GM23338 (cell line): ENCODE data around the gene POLDIP2. TPM values are rescaled to one million over a fixed set of nuclear protein-coding genes. Genes with fewer than 3 reads are reported as not detected.
A peak's percentile ranks its signal among the peaks of the same experiment; 100 is the strongest.

Source experiments
- ATAC-seq: fragments of 200-7000 bp; cut with Tn5 transposase; 3 replicates; pipeline ENCODE4 v1.9.1; 2020
- DNase-seq: peaks from one replicate; pipeline ENCODE4 v3.0.0-alpha.2; 2015; ENCODE audit warnings: low spot score
- H2AFZ ChIP-seq: fragments of 200-600 bp; sonication (generic); 2 replicates; pipeline ENCODE4 v1.8.0; 2016; ENCODE audit warnings: antibody characterized with exemption, mild to moderate bottlenecking, moderate library complexity
- H3F3A ChIP-seq: fragments of 200-600 bp; sonication (generic); replicated peaks from 2 replicates; pipeline ENCODE4 v1.8.0; 2017; ENCODE audit warnings: antibody characterized with exemption, mixed run types, low read depth
- H3K27ac ChIP-seq: fragments of 200-600 bp; sonication (generic); 2 replicates; pipeline ENCODE4 v1.6.1; 2016; ENCODE audit warnings: low read depth
- H3K27me3 ChIP-seq: fragments of 200-600 bp; sonication (generic); 2 replicates; pipeline ENCODE4 v1.8.0; 2016; ENCODE audit warnings: mild to moderate bottlenecking, mixed run types, moderate library complexity; ENCODE audit not compliant: insufficient read depth
- H3K36me3 ChIP-seq: fragments of 200-600 bp; sonication (generic); 2 replicates; pipeline ENCODE4 v1.8.0; 2016; ENCODE audit warnings: mild to moderate bottlenecking; ENCODE audit not compliant: insufficient read depth
- H3K4me1 ChIP-seq: fragments of 200-600 bp; sonication (generic); 2 replicates; pipeline ENCODE4 v1.8.0; 2016; ENCODE audit warnings: mild to moderate bottlenecking, moderate library complexity; ENCODE audit not compliant: insufficient read depth
- H3K4me2 ChIP-seq: fragments of 200-600 bp; sonication (generic); 2 replicates; pipeline ENCODE4 v1.7.1; 2017; ENCODE audit warnings: mixed run types
- H3K4me3 ChIP-seq: fragments of 200-600 bp; sonication (generic); 2 replicates; pipeline ENCODE4 v1.6.1; 2016; ENCODE audit warnings: mixed run types
- H3K79me2 ChIP-seq: fragments of 200-600 bp; sonication (generic); replicated peaks from 2 replicates; pipeline ENCODE4 v1.8.0; 2017; ENCODE audit warnings: mild to moderate bottlenecking; ENCODE audit not compliant: insufficient read depth
- H3K9me2 ChIP-seq: fragments of 200-600 bp; sonication (generic); 2 replicates; pipeline ENCODE4 v1.8.0; 2017; ENCODE audit not compliant: insufficient read depth
- H4K20me1 ChIP-seq: fragments of 200-600 bp; sonication (generic); replicated peaks from 2 replicates; pipeline ENCODE4 v1.8.0; 2017; ENCODE audit warnings: mild to moderate bottlenecking; ENCODE audit not compliant: insufficient read depth
- H3K27ac Mint-ChIP-seq: 2 replicates; pipeline ENCODE4 v1.8.0; 2020; ENCODE audit warnings: inconsistent platforms, mild to moderate bottlenecking, moderate library complexity, mixed read lengths
- H3K27me3 Mint-ChIP-seq: 3 replicates; pipeline ENCODE4 v1.8.0; 2022; ENCODE audit warnings: low read depth, mild to moderate bottlenecking, moderate library complexity, mixed read lengths, inconsistent platforms; ENCODE audit not compliant: insufficient read depth, poor library complexity
- H3K36me3 Mint-ChIP-seq: 3 replicates; pipeline ENCODE4 v1.8.0; 2021; ENCODE audit warnings: low read depth, mild to moderate bottlenecking, inconsistent platforms, moderate library complexity, mixed read lengths
- H3K4me1 Mint-ChIP-seq: 3 replicates; pipeline ENCODE4 v1.8.0; 2020; ENCODE audit warnings: mild to moderate bottlenecking, inconsistent platforms, mixed read lengths
- H3K4me3 Mint-ChIP-seq: 3 replicates; pipeline ENCODE4 v1.8.0; 2021; ENCODE audit warnings: moderate library complexity, mild to moderate bottlenecking, inconsistent platforms, mixed read lengths
- H3K9me3 Mint-ChIP-seq: 3 replicates; pipeline ENCODE4 v1.8.0; 2020; ENCODE audit warnings: moderate library complexity, mild to moderate bottlenecking, inconsistent platforms, mixed read lengths
- EZH2 ChIP-seq: fragments of 200-600 bp; sonication (generic); IDR thresholded peaks from one replicate; pipeline ENCODE4 v1.8.0; 2017; ENCODE audit warnings: antibody characterized with exemption, mild to moderate bottlenecking, low read depth; ENCODE audit not compliant: unreplicated experiment
- JUNB ChIP-seq: IDR thresholded peaks from one replicate; pipeline ENCODE4 v1.6.1; 2016; ENCODE audit warnings: antibody characterized with exemption; ENCODE audit not compliant: unreplicated experiment
- STAT1 ChIP-seq: IDR thresholded peaks from one replicate; pipeline ENCODE4 v1.6.1; 2016; ENCODE audit warnings: antibody characterized with exemption; ENCODE audit not compliant: unreplicated experiment
- ZNF114 ChIP-seq: fragments of 250-450 bp; sonication (Bioruptor Pico); IDR thresholded peaks from 2 replicates; pipeline ENCODE4 v1.5.0; 2020; ENCODE audit warnings: mild to moderate bottlenecking, moderate library complexity
- ZNF331 ChIP-seq: fragments of 250-450 bp; sonication (Bioruptor Pico); IDR thresholded peaks from 2 replicates; pipeline ENCODE4 v1.5.0; 2020; ENCODE audit warnings: low read depth, mild to moderate bottlenecking, moderate library complexity
- polyA plus RNA-seq: library from polyadenylated mRNA; unstranded; fragments of >200 nt; fragmentation: Nextera tagmentation; extraction: Ambion mirVana; gene quantifications from 2 replicates; pipeline ENCODE4 v1.2.1, GENCODE V29; 2016
- total RNA-seq: library from RNA; depleted of rRNA; stranded (reverse); fragments of >200 nt; shearing (Covaris generic); gene quantifications from 2 replicates; pipeline ENCODE4 v1.2.3, GENCODE V29; 2014
- TF ChIP-seq, protein P1 (sequence below): fragments of 250-450 bp; sonication (Bioruptor Pico); IDR thresholded peaks from 2 replicates; pipeline ENCODE4 v1.5.0; 2020; ENCODE audit warnings: mild to moderate bottlenecking, moderate library complexity
- TF ChIP-seq, protein P2 (sequence below), 2 experiments: fragments of 200-600 bp in 1 of 2; sonication (generic) in 1 of 2; conservative IDR thresholded peaks; 2 replicates each; pipeline versions ENCODE4 v1.5.1 to v1.6.1; 2016 to 2017; ENCODE audit warnings: antibody characterized with exemption in 2 of 2, low read depth in 2 of 2, mild to moderate bottlenecking in 2 of 2, moderate library complexity in 1 of 2
- TF ChIP-seq, protein P3 (sequence below): IDR thresholded peaks from one replicate; pipeline ENCODE4 v1.6.1; 2018; ENCODE audit warnings: antibody characterized with exemption; ENCODE audit not compliant: unreplicated experiment
- TF ChIP-seq, protein P4 (sequence below): IDR thresholded peaks from 2 replicates; pipeline ENCODE4 v1.6.1; 2016; ENCODE audit warnings: antibody characterized with exemption

POLDIP2 gene
- total and polyA plus RNA-seq, 2 experiments from 2014 or later = 45.7 to 77.1 TPM

DNA sequence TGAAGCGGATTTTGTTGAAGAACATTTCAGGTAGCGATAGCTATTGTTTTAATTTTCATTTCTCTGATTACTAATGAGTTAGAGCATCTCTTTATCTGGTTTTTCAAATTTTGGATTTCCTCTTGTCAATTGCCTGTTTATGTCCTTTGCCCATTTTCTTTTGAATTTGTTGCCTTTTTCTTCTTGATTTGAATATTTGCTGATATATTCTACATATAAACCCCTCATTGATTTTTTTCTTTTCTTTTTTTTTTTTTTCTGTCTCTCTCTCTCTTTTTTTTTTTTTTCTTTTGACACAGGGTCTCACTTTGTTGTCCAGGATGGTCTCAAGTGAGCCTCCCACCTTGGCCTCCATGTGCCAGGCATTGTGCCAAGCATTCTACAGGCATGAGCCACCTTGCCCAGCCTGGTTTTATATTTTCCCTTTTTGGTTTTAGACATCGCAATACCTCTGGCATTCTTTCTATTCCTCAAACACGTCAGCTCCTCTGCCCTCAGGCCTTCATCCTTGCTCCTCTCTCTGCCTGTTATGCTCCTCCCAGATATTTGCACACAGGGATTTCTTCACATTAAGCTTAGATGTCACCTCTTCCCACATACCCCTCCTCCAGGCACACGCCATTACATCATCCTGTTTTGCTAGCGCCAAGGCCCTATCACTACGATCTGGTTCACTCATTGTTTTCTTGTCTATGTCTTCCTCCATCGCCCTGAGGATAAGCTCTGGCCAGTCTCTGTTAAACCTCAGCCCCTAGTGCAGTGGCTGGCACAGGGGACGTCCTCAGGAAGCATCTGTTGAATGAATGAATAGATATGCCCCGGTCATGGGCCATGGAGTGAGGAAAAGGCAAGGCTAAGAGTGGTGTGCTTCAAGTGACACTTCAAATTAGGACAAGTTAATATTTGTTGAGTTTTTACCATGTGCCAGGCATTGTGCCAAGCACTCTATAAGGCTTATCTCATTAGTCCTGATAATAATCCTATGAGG, 22.8 kb upstream of the POLDIP2 start (continued):
- TF ChIP-seq, protein P1, sequence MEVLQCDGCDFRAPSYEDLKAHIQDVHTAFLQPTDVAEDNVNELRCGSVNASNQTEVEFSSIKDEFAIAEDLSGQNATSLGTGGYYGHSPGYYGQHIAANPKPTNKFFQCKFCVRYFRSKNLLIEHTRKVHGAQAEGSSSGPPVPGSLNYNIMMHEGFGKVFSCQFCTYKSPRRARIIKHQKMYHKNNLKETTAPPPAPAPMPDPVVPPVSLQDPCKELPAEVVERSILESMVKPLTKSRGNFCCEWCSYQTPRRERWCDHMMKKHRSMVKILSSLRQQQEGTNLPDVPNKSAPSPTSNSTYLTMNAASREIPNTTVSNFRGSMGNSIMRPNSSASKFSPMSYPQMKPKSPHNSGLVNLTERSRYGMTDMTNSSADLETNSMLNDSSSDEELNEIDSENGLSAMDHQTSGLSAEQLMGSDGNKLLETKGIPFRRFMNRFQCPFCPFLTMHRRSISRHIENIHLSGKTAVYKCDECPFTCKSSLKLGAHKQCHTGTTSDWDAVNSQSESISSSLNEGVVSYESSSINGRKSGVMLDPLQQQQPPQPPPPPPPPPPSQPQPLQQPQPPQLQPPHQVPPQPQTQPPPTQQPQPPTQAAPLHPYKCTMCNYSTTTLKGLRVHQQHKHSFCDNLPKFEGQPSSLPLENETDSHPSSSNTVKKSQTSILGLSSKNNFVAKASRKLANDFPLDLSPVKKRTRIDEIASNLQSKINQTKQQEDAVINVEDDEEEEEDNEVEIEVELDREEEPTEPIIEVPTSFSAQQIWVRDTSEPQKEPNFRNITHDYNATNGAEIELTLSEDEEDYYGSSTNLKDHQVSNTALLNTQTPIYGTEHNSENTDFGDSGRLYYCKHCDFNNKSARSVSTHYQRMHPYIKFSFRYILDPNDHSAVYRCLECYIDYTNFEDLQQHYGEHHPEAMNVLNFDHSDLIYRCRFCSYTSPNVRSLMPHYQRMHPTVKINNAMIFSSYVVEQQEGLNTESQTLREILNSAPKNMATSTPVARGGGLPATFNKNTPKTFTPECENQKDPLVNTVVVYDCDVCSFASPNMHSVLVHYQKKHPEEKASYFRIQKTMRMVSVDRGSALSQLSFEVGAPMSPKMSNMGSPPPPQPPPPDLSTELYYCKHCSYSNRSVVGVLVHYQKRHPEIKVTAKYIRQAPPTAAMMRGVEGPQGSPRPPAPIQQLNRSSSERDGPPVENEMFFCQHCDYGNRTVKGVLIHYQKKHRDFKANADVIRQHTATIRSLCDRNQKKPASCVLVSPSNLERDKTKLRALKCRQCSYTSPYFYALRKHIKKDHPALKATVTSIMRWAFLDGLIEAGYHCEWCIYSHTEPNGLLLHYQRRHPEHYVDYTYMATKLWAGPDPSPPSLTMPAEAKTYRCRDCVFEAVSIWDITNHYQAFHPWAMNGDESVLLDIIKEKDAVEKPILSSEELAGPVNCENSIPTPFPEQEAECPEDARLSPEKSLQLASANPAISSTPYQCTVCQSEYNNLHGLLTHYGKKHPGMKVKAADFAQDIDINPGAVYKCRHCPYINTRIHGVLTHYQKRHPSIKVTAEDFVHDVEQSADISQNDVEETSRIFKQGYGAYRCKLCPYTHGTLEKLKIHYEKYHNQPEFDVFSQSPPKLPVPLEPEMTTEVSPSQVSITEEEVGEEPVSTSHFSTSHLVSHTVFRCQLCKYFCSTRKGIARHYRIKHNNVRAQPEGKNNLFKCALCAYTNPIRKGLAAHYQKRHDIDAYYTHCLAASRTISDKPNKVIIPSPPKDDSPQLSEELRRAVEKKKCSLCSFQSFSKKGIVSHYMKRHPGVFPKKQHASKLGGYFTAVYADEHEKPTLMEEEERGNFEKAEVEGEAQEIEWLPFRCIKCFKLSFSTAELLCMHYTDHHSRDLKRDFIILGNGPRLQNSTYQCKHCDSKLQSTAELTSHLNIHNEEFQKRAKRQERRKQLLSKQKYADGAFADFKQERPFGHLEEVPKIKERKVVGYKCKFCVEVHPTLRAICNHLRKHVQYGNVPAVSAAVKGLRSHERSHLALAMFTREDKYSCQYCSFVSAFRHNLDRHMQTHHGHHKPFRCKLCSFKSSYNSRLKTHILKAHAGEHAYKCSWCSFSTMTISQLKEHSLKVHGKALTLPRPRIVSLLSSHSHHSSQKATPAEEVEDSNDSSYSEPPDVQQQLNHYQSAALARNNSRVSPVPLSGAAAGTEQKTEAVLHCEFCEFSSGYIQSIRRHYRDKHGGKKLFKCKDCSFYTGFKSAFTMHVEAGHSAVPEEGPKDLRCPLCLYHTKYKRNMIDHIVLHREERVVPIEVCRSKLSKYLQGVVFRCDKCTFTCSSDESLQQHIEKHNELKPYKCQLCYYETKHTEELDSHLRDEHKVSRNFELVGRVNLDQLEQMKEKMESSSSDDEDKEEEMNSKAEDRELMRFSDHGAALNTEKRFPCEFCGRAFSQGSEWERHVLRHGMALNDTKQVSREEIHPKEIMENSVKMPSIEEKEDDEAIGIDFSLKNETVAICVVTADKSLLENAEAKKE = no peak
- TF ChIP-seq, protein P2, sequence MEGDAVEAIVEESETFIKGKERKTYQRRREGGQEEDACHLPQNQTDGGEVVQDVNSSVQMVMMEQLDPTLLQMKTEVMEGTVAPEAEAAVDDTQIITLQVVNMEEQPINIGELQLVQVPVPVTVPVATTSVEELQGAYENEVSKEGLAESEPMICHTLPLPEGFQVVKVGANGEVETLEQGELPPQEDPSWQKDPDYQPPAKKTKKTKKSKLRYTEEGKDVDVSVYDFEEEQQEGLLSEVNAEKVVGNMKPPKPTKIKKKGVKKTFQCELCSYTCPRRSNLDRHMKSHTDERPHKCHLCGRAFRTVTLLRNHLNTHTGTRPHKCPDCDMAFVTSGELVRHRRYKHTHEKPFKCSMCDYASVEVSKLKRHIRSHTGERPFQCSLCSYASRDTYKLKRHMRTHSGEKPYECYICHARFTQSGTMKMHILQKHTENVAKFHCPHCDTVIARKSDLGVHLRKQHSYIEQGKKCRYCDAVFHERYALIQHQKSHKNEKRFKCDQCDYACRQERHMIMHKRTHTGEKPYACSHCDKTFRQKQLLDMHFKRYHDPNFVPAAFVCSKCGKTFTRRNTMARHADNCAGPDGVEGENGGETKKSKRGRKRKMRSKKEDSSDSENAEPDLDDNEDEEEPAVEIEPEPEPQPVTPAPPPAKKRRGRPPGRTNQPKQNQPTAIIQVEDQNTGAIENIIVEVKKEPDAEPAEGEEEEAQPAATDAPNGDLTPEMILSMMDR (conservative IDR thresholded peaks at IDR 0.05; ENCODE audit: low read depth in 2 of 2) = no peak
- TF ChIP-seq JUNB = no peak
- no peak for TF ChIP-seq EZH2

DNA sequence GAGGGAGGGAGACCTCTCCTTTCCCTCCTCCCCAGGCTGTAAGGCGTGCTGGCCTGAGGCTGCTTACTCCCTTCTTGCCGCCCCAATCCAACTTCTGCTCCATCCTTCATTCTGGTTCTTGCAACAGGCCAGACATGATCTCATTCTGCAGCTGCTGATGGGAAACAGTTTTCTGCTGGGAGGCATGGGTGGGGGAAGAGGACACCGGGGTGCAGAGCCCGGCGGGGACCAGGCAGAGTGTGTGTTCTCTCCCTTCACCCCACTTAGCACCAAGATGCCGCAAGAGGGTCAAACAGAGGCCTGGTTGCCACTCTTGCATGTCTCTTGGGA, 15.6 kb upstream of the POLDIP2 start:
- H2AFZ ChIP-seq = no peak overlapping the region
- no peaks in the 10 kb centered on the region; the same call in 1 of the 2 replicates for H3F3A ChIP-seq
- H3K4me3 ChIP-seq = peak overlapping the region; percentile 86
- Mint-ChIP-seq H3K9me3 (no peaks in the 10 kb centered on the region), H3K36me3 (no peaks in the 10 kb centered on the region), H3K27me3 (peaks cover 33% of the 10 kb centered on the region), H3K4me1 (peaks cover 21% of the 10 kb centered on the region), H3K4me3 (peak overlapping the region; percentile 70), H3K27ac (no peak overlapping the region)
- ATAC-seq (no peak), DNase-seq (no peak)
- no peaks in the 10 kb centered on the region for H3K79me2 ChIP-seq
- peaks cover 9% of the 10 kb centered on the region; the same call in 1 of the 2 replicates for H3K4me1 ChIP-seq
- peaks cover 17% of the 10 kb centered on the region; the same call in 1 of the 2 replicates for H4K20me1 ChIP-seq
- peak overlapping the region; percentile 90 for H3K4me2 ChIP-seq
- H3K27me3 ChIP-seq = peaks cover 22% of the 10 kb centered on the region
- H3K9me2 ChIP-seq = no peaks in the 10 kb centered on the region
- H3K27ac ChIP-seq = no peak overlapping the region
- no peaks in the 10 kb centered on the region for H3K36me3 ChIP-seq
- TF ChIP-seq ZNF331 (CRISPR knock-in tag) (no peak), ZNF114 (no peak), STAT1 (no peak)
- TF ChIP-seq, protein P3, sequence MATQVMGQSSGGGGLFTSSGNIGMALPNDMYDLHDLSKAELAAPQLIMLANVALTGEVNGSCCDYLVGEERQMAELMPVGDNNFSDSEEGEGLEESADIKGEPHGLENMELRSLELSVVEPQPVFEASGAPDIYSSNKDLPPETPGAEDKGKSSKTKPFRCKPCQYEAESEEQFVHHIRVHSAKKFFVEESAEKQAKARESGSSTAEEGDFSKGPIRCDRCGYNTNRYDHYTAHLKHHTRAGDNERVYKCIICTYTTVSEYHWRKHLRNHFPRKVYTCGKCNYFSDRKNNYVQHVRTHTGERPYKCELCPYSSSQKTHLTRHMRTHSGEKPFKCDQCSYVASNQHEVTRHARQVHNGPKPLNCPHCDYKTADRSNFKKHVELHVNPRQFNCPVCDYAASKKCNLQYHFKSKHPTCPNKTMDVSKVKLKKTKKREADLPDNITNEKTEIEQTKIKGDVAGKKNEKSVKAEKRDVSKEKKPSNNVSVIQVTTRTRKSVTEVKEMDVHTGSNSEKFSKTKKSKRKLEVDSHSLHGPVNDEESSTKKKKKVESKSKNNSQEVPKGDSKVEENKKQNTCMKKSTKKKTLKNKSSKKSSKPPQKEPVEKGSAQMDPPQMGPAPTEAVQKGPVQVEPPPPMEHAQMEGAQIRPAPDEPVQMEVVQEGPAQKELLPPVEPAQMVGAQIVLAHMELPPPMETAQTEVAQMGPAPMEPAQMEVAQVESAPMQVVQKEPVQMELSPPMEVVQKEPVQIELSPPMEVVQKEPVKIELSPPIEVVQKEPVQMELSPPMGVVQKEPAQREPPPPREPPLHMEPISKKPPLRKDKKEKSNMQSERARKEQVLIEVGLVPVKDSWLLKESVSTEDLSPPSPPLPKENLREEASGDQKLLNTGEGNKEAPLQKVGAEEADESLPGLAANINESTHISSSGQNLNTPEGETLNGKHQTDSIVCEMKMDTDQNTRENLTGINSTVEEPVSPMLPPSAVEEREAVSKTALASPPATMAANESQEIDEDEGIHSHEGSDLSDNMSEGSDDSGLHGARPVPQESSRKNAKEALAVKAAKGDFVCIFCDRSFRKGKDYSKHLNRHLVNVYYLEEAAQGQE = no peak
- TF ChIP-seq, protein P4, sequence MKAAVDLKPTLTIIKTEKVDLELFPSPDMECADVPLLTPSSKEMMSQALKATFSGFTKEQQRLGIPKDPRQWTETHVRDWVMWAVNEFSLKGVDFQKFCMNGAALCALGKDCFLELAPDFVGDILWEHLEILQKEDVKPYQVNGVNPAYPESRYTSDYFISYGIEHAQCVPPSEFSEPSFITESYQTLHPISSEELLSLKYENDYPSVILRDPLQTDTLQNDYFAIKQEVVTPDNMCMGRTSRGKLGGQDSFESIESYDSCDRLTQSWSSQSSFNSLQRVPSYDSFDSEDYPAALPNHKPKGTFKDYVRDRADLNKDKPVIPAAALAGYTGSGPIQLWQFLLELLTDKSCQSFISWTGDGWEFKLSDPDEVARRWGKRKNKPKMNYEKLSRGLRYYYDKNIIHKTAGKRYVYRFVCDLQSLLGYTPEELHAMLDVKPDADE = no peak
